Panc1 (cell line): ENCODE data around the gene LYSMD4. TPM values are rescaled to one million over a fixed set of nuclear protein-coding genes. Genes with fewer than 3 reads are reported as not detected.

ENCODE experiments used
- ATAC-seq: fragments of 200-7000 bp; cut with Tn5 transposase; 2 replicates; pipeline ENCODE4 v1.9.1; 2020; ENCODE audit warnings: mild to moderate bottlenecking, moderate library complexity
- BruUV-seq: library from RNA; stranded (reverse); fragments of 400-500 nt; replicated peaks from 2 replicates; lab custom pipeline; 2021; lab: Mats Ljungman, UMichigan
- CTCF ChIA-PET: fragments of 300-600 bp; sonication (Branson Sonifier 250); formaldehyde crosslinking; loops from one replicate; lab custom pipeline; 2022; ENCODE audit warnings: antibody characterized with exemption; lab: Charles Lee
- POLR2A ChIA-PET: fragments of 300-600 bp; sonication (Branson Sonifier 250); formaldehyde crosslinking; loops from one replicate; lab custom pipeline; 2022; ENCODE audit warnings: antibody characterized with exemption; lab: Charles Lee
- DNase-seq: peaks from one replicate; pipeline ENCODE4 v3.0.0-alpha.2; 2010; ENCODE audit warnings: low read depth, low spot score
- H3K27ac ChIP-seq: 2 replicates; pipeline ENCODE4 v1.5.1; 2011; ENCODE audit warnings: mild to moderate bottlenecking, low read length, inconsistent platforms
- H3K27me3 ChIP-seq: fragments of 200-500 bp; sonication (Bioruptor generic); 2 replicates; pipeline ENCODE4 v1.6.0; 2014; ENCODE audit warnings: low read length, inconsistent platforms; ENCODE audit not compliant: control insufficient read depth, insufficient read depth
- H3K36me3 ChIP-seq: fragments of 200-500 bp; sonication (Bioruptor generic); 2 replicates; pipeline ENCODE4 v1.5.1; 2014; ENCODE audit warnings: inconsistent platforms, mild to moderate bottlenecking, low read length, moderate library complexity; ENCODE audit not compliant: control insufficient read depth, insufficient read depth
- H3K4me1 ChIP-seq: 2 replicates; pipeline ENCODE4 v1.5.1; 2011; ENCODE audit warnings: inconsistent platforms, mild to moderate bottlenecking, low read length, moderate library complexity; ENCODE audit not compliant: control insufficient read depth, insufficient read depth
- H3K4me3 ChIP-seq, 2 experiments: 2 replicates each; pipeline ENCODE4 v1.5.1; 2011 to 2012; ENCODE audit warnings: low read depth in 2 of 2, low read length in 2 of 2, mild to moderate bottlenecking in 2 of 2, inconsistent platforms in 1 of 2, moderate library complexity in 1 of 2
- H3K9me3 ChIP-seq: fragments of 200-500 bp; sonication (Bioruptor generic); 2 replicates; pipeline ENCODE4 v1.5.1; 2014; ENCODE audit warnings: low read depth, mild to moderate bottlenecking, inconsistent platforms, low read length, moderate library complexity; ENCODE audit not compliant: control insufficient read depth, insufficient read depth
- CTCF ChIP-seq: fragments of 450-650 bp; IDR thresholded peaks from 2 replicates; pipeline ENCODE4 v1.5.1; 2017; ENCODE audit warnings: mild to moderate bottlenecking
- POLR2AphosphoS5 ChIP-seq: IDR thresholded peaks from 2 replicates; pipeline ENCODE4 v1.6.1; 2012; ENCODE audit warnings: mild to moderate bottlenecking, low read depth, low read length, moderate library complexity
- REST ChIP-seq, 2 experiments: IDR thresholded peaks; 2 replicates each; pipeline ENCODE4 v1.6.1; 2011 to 2012; ENCODE audit warnings: low read depth in 2 of 2, control low read depth in 1 of 2, low read length in 1 of 2, mild to moderate bottlenecking in 1 of 2, moderate library complexity in 1 of 2; ENCODE audit not compliant: insufficient read depth in 1 of 2
- SIN3A ChIP-seq: IDR thresholded peaks from 2 replicates; pipeline ENCODE4 v1.6.1; 2012; ENCODE audit warnings: low read depth, mild to moderate bottlenecking, low read length, moderate library complexity, borderline replicate concordance; ENCODE audit not compliant: insufficient read depth
- TCF7L2 ChIP-seq: IDR thresholded peaks from 2 replicates; pipeline ENCODE4 v1.6.1; 2011; ENCODE audit warnings: mild to moderate bottlenecking, low read depth, low read length, inconsistent platforms
- in situ Hi-C: cut with HindIII; loops from 2 replicates; pipeline ENCODE4 v1.10.0; 2016; ENCODE audit warnings: low sequenced_read_pairs, low pct_unique_long_range_greater_than_20kb
- intact Hi-C: fragments of 100-400 bp; cut with micrococcal nuclease; formaldehyde crosslinking; loops from one replicate; pipeline ENCODE4 v1.10.0; 2022; ENCODE audit not compliant: unreplicated experiment
- total RNA-seq: library from RNA; stranded (reverse); gene quantifications from one replicate; pipeline ENCODE4 v1.2.1, GENCODE V29; 2021; ENCODE audit not compliant: unreplicated experiment

The LYSMD4 gene
- total RNA-seq, 1 experiment from 2014 or later = 8.9 TPM

- no TSS peak for BruUV-seq
- intact Hi-C loops = no loop called here
- no peak for DNase-seq
- H3K4me1 ChIP-seq = no peaks in the 10 kb centered on the region
- H3K27me3 ChIP-seq = no peaks in the 10 kb centered on the region
- POLR2A ChIA-PET = no interaction called here
- ATAC-seq = no peak
- TF ChIP-seq REST (IDR thresholded peaks at IDR 0.05; ENCODE audit: insufficient read depth in 1 of 2, low read depth in 2 of 2, low read length in 1 of 2) = no peak
- TF ChIP-seq TCF7L2 = no peak
- no peak for TF ChIP-seq CTCF
- no peak for TF ChIP-seq POLR2AphosphoS5
- no peak for TF ChIP-seq SIN3A
- no peaks in the 10 kb centered on the region for H3K36me3 ChIP-seq
- H3K9me3 ChIP-seq = no peaks in the 10 kb centered on the region
- H3K4me3 ChIP-seq = no peak overlapping the region
- H3K27ac ChIP-seq = no peak overlapping the region
- CTCF ChIA-PET = no interaction called here
- in situ Hi-C loops = no loop called here
Measured at GRCh38 chr15:99745370-99746086, 12.3 kb upstream of the LYSMD4 start.

GRCh38 chr15:99744142-99744541, 10.9 kb upstream of the LYSMD4 start:
- no peak for TF ChIP-seq SIN3A
- no peak for TF ChIP-seq TCF7L2
- TF ChIP-seq POLR2AphosphoS5 = no peak
- TF ChIP-seq CTCF = no peak; the same call in 1 of the 2 replicates
- no peak for TF ChIP-seq REST (IDR thresholded peaks at IDR 0.05; ENCODE audit: insufficient read depth in 1 of 2, low read depth in 2 of 2, low read length in 1 of 2)

More at GRCh38 chr15:99744142-99744541, 10.9 kb upstream of the LYSMD4 start:
- ChIA-PET POLR2A (no interaction called here), CTCF (interaction anchor here (1.2 kb wide), 1 partner anchor 11 kb away, joined by 3 read pairs; the partner anchor contains the start of gene LYSMD4)
- BruUV-seq = no TSS peak
- Histone ChIP-seq H3K36me3 (no peaks in the 10 kb centered on the region), H3K4me1 (no peaks in the 10 kb centered on the region), H3K27ac (no peak overlapping the region), H3K9me3 (no peaks in the 10 kb centered on the region), H3K27me3 (no peaks in the 10 kb centered on the region), H3K4me3 (no peak overlapping the region)
- DNase-seq (no peak), ATAC-seq (no peak; the same call in 1 of the 2 replicates)
- in situ Hi-C loops = no loop called here
- intact Hi-C loops = no loop called here
